Thyroid gland (tissue), 4 donors: ENCODE data around the gene HSD17B11. TPM values are rescaled to one million over a fixed set of nuclear protein-coding genes. Genes with fewer than 3 reads are reported as not detected.
"Not testable (repeated sequence)": the region's sequence is repeated elsewhere in the genome, so short reads cannot be mapped to it uniquely, and the experiment has no call there.

Experiments used
- DNase-seq, 2 donors: peaks; one replicate each; pipeline ENCODE4 v3.0.0-alpha.2; 2019
- H3K27ac ChIP-seq, 3 donors: fragments of 200-600 bp; sonication (generic); 1 replicate in 2 of 3; 2 replicates in 1 of 3; pipeline ENCODE4 v1.5.1; 2016 to 2019; ENCODE audit warnings: mild to moderate bottlenecking in 1 of 3, moderate library complexity in 1 of 3
- H3K27me3 ChIP-seq: fragments of 200-600 bp; sonication (generic); one replicate; pipeline ENCODE4 v1.5.1; 2019
- H3K36me3 ChIP-seq, 2 donors: fragments of 200-600 bp; sonication (generic); one replicate each; pipeline ENCODE4 v1.5.1; 2016 to 2019
- H3K4me1 ChIP-seq, 2 donors: fragments of 200-600 bp; sonication (generic); one replicate each; pipeline ENCODE4 v1.5.1; 2017 to 2019
- H3K4me3 ChIP-seq, 3 donors: fragments of 200-600 bp; sonication (generic); replicated peaks in 1 of 3; 1 replicate in 2 of 3; 2 replicates in 1 of 3; pipeline ENCODE4 v1.5.1; 2016; ENCODE audit warnings: mild to moderate bottlenecking in 1 of 3
- H3K9me3 ChIP-seq: fragments of 200-600 bp; sonication (generic); one replicate; pipeline ENCODE4 v1.5.1; 2017
- CTCF ChIP-seq, 6 experiments: fragments of 200-600 bp in 3 of 6; fragments of 450-650 bp in 3 of 6; sonication (generic) in 3 of 6; IDR thresholded peaks; one replicate each; pipeline ENCODE4 v1.5.1; 2016 to 2019; ENCODE audit warnings: antibody characterized with exemption in 6 of 6, mild to moderate bottlenecking in 2 of 6, inconsistent platforms in 1 of 6, moderate library complexity in 1 of 6
- POLR2A ChIP-seq, 2 donors: fragments of 450-650 bp; IDR thresholded peaks; one replicate each; pipeline ENCODE4 v1.6.1; 2017; ENCODE audit warnings: antibody characterized with exemption in 2 of 2, mild to moderate bottlenecking in 2 of 2, moderate library complexity in 1 of 2
- WGBS, 2 donors: methylation state at CpG; one replicate each; pipeline ENCODE4 v1.1.5; 2017; 5-methylcytosine and 5-hydroxymethylcytosine counted together
- intact Hi-C: fragments of 100-400 bp; cut with DNase I; formaldehyde crosslinking; loops from one replicate; pipeline ENCODE4 v1.15.1; 2023
- total RNA-seq, 4 donors: library from RNA; depleted of rRNA; stranded (reverse); fragments of >200 nt; gene quantifications; one replicate each; pipeline ENCODE4 v1.2.3, GENCODE V29; 2016

HSD17B11 gene
- total RNA-seq, 4 donors from 2014 or later: 23.4 to 147 (median 61.8) TPM

- 27 to 28% methylated on average over 16 of the region's 16 CpGs for WGBS, 2 donors
- no peak for DNase-seq
- intact Hi-C loops: no loop called here
- H3K27ac ChIP-seq: peak overlapping the region; percentile 77 to 90 (median 81)
- H3K9me3 ChIP-seq: no peaks in the 10 kb centered on the region
- TF ChIP-seq CTCF (IDR thresholded peaks at IDR 0.05): no peak
- H3K27me3 ChIP-seq: no peaks in the 10 kb centered on the region
- H3K4me1 ChIP-seq: peaks cover 0 to 8% of the 10 kb centered on the region in 2 donors
- H3K36me3 ChIP-seq: no peaks in the 10 kb centered on the region
- H3K4me3 ChIP-seq: peak overlapping the region; percentile 30 to 67 (median 41)
These were observed 627 bp upstream of the HSD17B11 start for GRCh38 chr4:87391576-87392054.

GRCh38 chr4:87390551-87390890, 467 bp downstream of the HSD17B11 start:
- H3K27ac ChIP-seq: peak overlapping the region; percentile 77 to 90 (median 81)
- peak overlapping the region; percentile 30 to 67 (median 41) for H3K4me3 ChIP-seq
- peaks cover 0 to 8% of the 10 kb centered on the region in 2 donors for H3K4me1 ChIP-seq
- DNase-seq: no peak
- no peak for TF ChIP-seq CTCF (IDR thresholded peaks at IDR 0.05)
- TF ChIP-seq POLR2A (IDR thresholded peaks at IDR 0.05): no peak
- no peaks in the 10 kb centered on the region for H3K36me3 ChIP-seq
- no peaks in the 10 kb centered on the region for H3K9me3 ChIP-seq
- intact Hi-C loops: no loop called here
- H3K27me3 ChIP-seq: no peaks in the 10 kb centered on the region

- H3K27me3 ChIP-seq, H3K27ac ChIP-seq, intact Hi-C loops, H3K9me3 ChIP-seq, H3K36me3 ChIP-seq, DNase-seq, H3K4me1 ChIP-seq: not testable (repeated sequence)
- H3K4me3 ChIP-seq: peak overlapping the region in 1 of 3 donors; percentile 41
- WGBS, 2 donors: 88 to 92% methylated on average over 20 of the region's 20 CpGs
These were observed 933 bp downstream of the HSD17B11 start for GRCh38 chr4:87390055-87390454.

GRCh38 chr4:87388901-87389300, 2.1 kb downstream of the HSD17B11 start:
- WGBS, 2 donors: 87 to 90% methylated on average over 3 of the region's 3 CpGs
- Histone ChIP-seq H3K9me3 (no peaks in the 10 kb centered on the region), H3K36me3 (no peaks in the 10 kb centered on the region), H3K27me3 (no peaks in the 10 kb centered on the region), H3K4me1 (peaks cover 0 to 8% of the 10 kb centered on the region in 2 donors), H3K4me3 (no peak overlapping the region), H3K27ac (no peak overlapping the region)
- intact Hi-C loops: no loop called here
- no peak for TF ChIP-seq CTCF (IDR thresholded peaks at IDR 0.05)
- TF ChIP-seq POLR2A (IDR thresholded peaks at IDR 0.05): no peak
- DNase-seq: no peak

- Histone ChIP-seq H3K27ac (no peak overlapping the region), H3K4me3 (no peak overlapping the region), H3K27me3 (no peaks in the 10 kb centered on the region), H3K36me3 (no peaks in the 10 kb centered on the region), H3K4me1 (peaks cover 0 to 8% of the 10 kb centered on the region in 2 donors), H3K9me3 (no peaks in the 10 kb centered on the region)
- TF ChIP-seq POLR2A (IDR thresholded peaks at IDR 0.05) (no peak), CTCF (IDR thresholded peaks at IDR 0.05) (no peak)
- intact Hi-C loops: no loop called here
- 91 to 93% methylated on average over 3 of the region's 3 CpGs for WGBS, 2 donors
- DNase-seq: no peak
These were observed 3.8 kb downstream of the HSD17B11 start for GRCh38 chr4:87387237-87387636.

GRCh38 chr4:87384466-87385132, 6.4 kb downstream of the HSD17B11 start:
- H3K4me1 ChIP-seq, H3K36me3 ChIP-seq, H3K9me3 ChIP-seq, H3K4me3 ChIP-seq, H3K27ac ChIP-seq, DNase-seq, H3K27me3 ChIP-seq, intact Hi-C loops: not testable (repeated sequence)
- 86 to 97% methylated on average over 9 of the region's 9 CpGs for WGBS, 2 donors
